Endothelial cell of umbilical vein (primary cell): ENCODE data around the gene HES7. TPM values are rescaled to one million over a fixed set of nuclear protein-coding genes. Genes with fewer than 3 reads are reported as not detected.

Source experiments
- BruUV-seq: library from RNA; stranded (reverse); fragments of 400-500 nt; replicated peaks from 2 replicates; lab custom pipeline; 2021; lab: Mats Ljungman, UMichigan
- CTCF ChIA-PET: fragments of 300-600, 350-600 bp; sonication (Branson Sonifier 250); formaldehyde crosslinking; loops from one replicate; lab custom pipeline; 2021; ENCODE audit warnings: antibody characterized with exemption, inconsistent platforms; lab: Charles Lee
- POLR2A ChIA-PET: fragments of 300-600, 350-600 bp; sonication (Branson Sonifier 250); formaldehyde crosslinking; loops from one replicate; lab custom pipeline; 2021; ENCODE audit warnings: antibody characterized with exemption, inconsistent platforms; lab: Charles Lee
- DNase-seq: peaks from one replicate; pipeline ENCODE4 v3.0.0-alpha.2; 2011; ENCODE audit warnings: low read depth, low spot score
- FAIRE-seq: peaks from 2 replicates; lab custom pipeline; 2011; peaks lifted over from hg19 to GRCh38; lab: Jason Lieb, UNC
- H2AFZ ChIP-seq: 2 replicates; pipeline ENCODE4 v1.6.0; 2012; ENCODE audit warnings: low read depth, low read length, control low read depth, inconsistent platforms
- H3K27ac ChIP-seq: 2 replicates; pipeline ENCODE4 v1.5.1; 2011; ENCODE audit warnings: low read depth, mild to moderate bottlenecking, control low read depth, low read length, moderate library complexity; ENCODE audit not compliant: insufficient read depth
- H3K27me3 ChIP-seq, 2 experiments: 2 replicates each; pipeline versions ENCODE4 v1.6.0 to v1.6.1; 2011; ENCODE audit warnings: low read length in 2 of 2, mixed read lengths in 1 of 2; ENCODE audit not compliant: control insufficient read depth in 2 of 2, insufficient read depth in 2 of 2
- H3K36me3 ChIP-seq, 2 experiments: 2 replicates in 1 of 2; 3 replicates in 1 of 2; pipeline ENCODE4 v1.5.1; 2011; ENCODE audit warnings: low read length in 2 of 2, mild to moderate bottlenecking in 1 of 2, moderate library complexity in 1 of 2; ENCODE audit not compliant: control insufficient read depth in 2 of 2, insufficient read depth in 2 of 2; ENCODE audit errors: extremely low read depth in 1 of 2
- H3K4me1 ChIP-seq: 3 replicates; pipeline ENCODE4 v1.5.1; 2011; ENCODE audit warnings: mild to moderate bottlenecking, low read length; ENCODE audit not compliant: control insufficient read depth, insufficient read depth; ENCODE audit errors: extremely low read depth
- H3K4me2 ChIP-seq: 2 replicates; pipeline ENCODE4 v1.6.1; 2011; ENCODE audit warnings: low read length, control low read depth, mixed read lengths; ENCODE audit not compliant: insufficient read depth
- H3K4me3 ChIP-seq, 3 experiments: fragments of 200-600 bp in 1 of 3; sonication (generic), shearing (Covaris generic) in 1 of 3; replicated peaks in 1 of 3; 2 replicates each; pipeline ENCODE4 v1.5.1; 2011 to 2016; ENCODE audit warnings: control low read depth in 3 of 3, low read length in 3 of 3, mild to moderate bottlenecking in 2 of 3, inconsistent platforms in 1 of 3, low read depth in 1 of 3, moderate library complexity in 1 of 3; ENCODE audit not compliant: insufficient read depth in 1 of 3
- H3K79me2 ChIP-seq: 2 replicates; pipeline ENCODE4 v1.6.0; 2012; ENCODE audit warnings: low read length, inconsistent platforms; ENCODE audit not compliant: control insufficient read depth, insufficient read depth
- H3K9ac ChIP-seq: replicated peaks from 2 replicates; pipeline ENCODE3; 2011; ENCODE audit warnings: low read length, control low read depth; ENCODE audit not compliant: insufficient read depth; ENCODE audit errors: extremely low read depth
- H3K9me1 ChIP-seq: replicated peaks from 3 replicates; pipeline ENCODE4 v1.6.0; 2011; ENCODE audit warnings: mild to moderate bottlenecking, low read length; ENCODE audit not compliant: control insufficient read depth, insufficient read depth; ENCODE audit errors: extremely low read depth
- H3K9me3 ChIP-seq: replicated peaks from 2 replicates; pipeline ENCODE4 v1.5.1; 2012; ENCODE audit warnings: low read length, inconsistent platforms; ENCODE audit not compliant: control insufficient read depth, insufficient read depth
- H4K20me1 ChIP-seq: replicated peaks from 2 replicates; pipeline ENCODE3; 2011; ENCODE audit warnings: mild to moderate bottlenecking, low read length; ENCODE audit not compliant: control insufficient read depth, insufficient read depth; ENCODE audit errors: extremely low read depth
- CTCF ChIP-seq, 2 donors: IDR thresholded peaks; 1 replicate in 1 of 2; 2 replicates in 1 of 2; pipeline ENCODE4 v1.5.1; 2011; ENCODE audit warnings: low read length in 2 of 2, mild to moderate bottlenecking in 2 of 2, moderate library complexity in 2 of 2, control low read depth in 1 of 2, inconsistent platforms in 1 of 2, low read depth in 1 of 2; ENCODE audit not compliant: insufficient read depth in 1 of 2; ENCODE audit errors: extremely low read depth in 1 of 2
- EZH2 ChIP-seq: IDR thresholded peaks from 2 replicates; pipeline ENCODE4 v1.6.1; 2012; ENCODE audit warnings: borderline replicate concordance, low read depth, mild to moderate bottlenecking, moderate library complexity, low read length, inconsistent platforms; ENCODE audit not compliant: severe bottlenecking
- FOS ChIP-seq: IDR thresholded peaks from 2 replicates; pipeline ENCODE4 v1.6.1; 2011; ENCODE audit warnings: mild to moderate bottlenecking, low read length, moderate library complexity, borderline replicate concordance; ENCODE audit not compliant: insufficient read depth
- GATA2 ChIP-seq: IDR thresholded peaks from 2 replicates; pipeline ENCODE4 v1.7.0; 2011; ENCODE audit warnings: low read depth, mild to moderate bottlenecking, moderate library complexity, mixed read lengths, low read length; ENCODE audit not compliant: insufficient read length, insufficient read depth
- JUN ChIP-seq: IDR thresholded peaks from 2 replicates; pipeline ENCODE4 v1.6.1; 2011; ENCODE audit warnings: borderline replicate concordance, low read depth; ENCODE audit not compliant: insufficient read length, insufficient read depth
- MAX ChIP-seq: IDR thresholded peaks from 2 replicates; pipeline ENCODE4 v1.6.1; 2011; ENCODE audit not compliant: insufficient read depth, insufficient read length
- MYC ChIP-seq: IDR thresholded peaks from one replicate; pipeline ENCODE4 v1.6.1; 2011; ENCODE audit warnings: mild to moderate bottlenecking, low read depth, low read length
- POLR2A ChIP-seq: IDR thresholded peaks from 2 replicates; pipeline ENCODE4 v1.6.1; 2012; ENCODE audit warnings: low read depth, mild to moderate bottlenecking, control low read depth, low read length
- POLR2AphosphoS5 ChIP-seq: IDR thresholded peaks from 2 replicates; pipeline ENCODE4 v1.6.1; 2012; ENCODE audit warnings: low read depth, mild to moderate bottlenecking, control low read depth, low read length, moderate library complexity; ENCODE audit not compliant: insufficient read depth
- dilution Hi-C: fragments of 300-500 bp; cut with MboI; formaldehyde crosslinking; loops from one replicate; pipeline ENCODE4 v1.15.0; 2019; ENCODE audit warnings: low sequenced_read_pairs; ENCODE audit not compliant: extremely low pct_ligation_motif_present
- intact Hi-C: fragments of 100-400 bp; cut with micrococcal nuclease; formaldehyde crosslinking; loops from one replicate; pipeline ENCODE4 v1.10.0; 2022
- polyA plus RNA-seq, 4 experiments: library from polyadenylated mRNA; depleted of rRNA in 3 of 4; stranded (reverse) in 3 of 4; unstranded in 1 of 4; fragments of >200 nt; gene quantifications; 2 replicates each; pipeline versions ENCODE4 v1.2.1 to v1.2.3, GENCODE V29; 2011 to 2012; ENCODE audit warnings: missing spikeins in 1 of 4
- total RNA-seq: library from RNA; stranded (reverse); gene quantifications from 2 replicates; pipeline ENCODE4 v1.2.3, GENCODE V29; 2021

The HES7 gene
- total and polyA plus RNA-seq, 2 donors (not counting 3 experiments of a cell fraction or from before 2014, with no cell fraction given): 0.19 to 0.51 TPM

- no TSS peak for BruUV-seq
- CTCF ChIA-PET: interaction anchor here (0.6 to 6.8 kb wide), 15 partner anchors 14 to 336 kb away, joined by 3 to 51 read pairs (median 6); partner anchors contain the start of gene BORCS6
- no peak for FAIRE-seq
- dilution Hi-C loops: no loop called here
- H2AFZ ChIP-seq: peak within 1 kb of the TSS; percentile 8
- peak within 1 kb of the TSS; percentile 10 for H3K27ac ChIP-seq
- peak within 1 kb of the TSS; percentile 49 to 88 (median 79) for H3K4me3 ChIP-seq
- peaks cover 23% of the 10 kb centered on the region for H3K4me1 ChIP-seq
- H3K9me1 ChIP-seq: no peaks in the 10 kb centered on the region
- intact Hi-C loops: loop anchor here (1.0 kb wide), 4 partner anchors 24 to 231 kb away; no protein-coding TSS in a partner anchor
- H3K27me3 ChIP-seq: peaks cover 30% of the 10 kb centered on the region in 2 experiments
- peak within 1 kb of the TSS; percentile 54 for H3K9ac ChIP-seq
- peak within 1 kb of the TSS; percentile 54 for H3K4me2 ChIP-seq
- H3K9me3 ChIP-seq: no peaks in the 10 kb centered on the region
- peak; percentile 40 for DNase-seq
- POLR2A ChIA-PET: interaction anchor here (1.0 to 2.7 kb wide), 2 partner anchors 55 to 103 kb away, joined by 3 to 16 read pairs; no protein-coding TSS in a partner anchor
- no peaks in the 10 kb centered on the region for H3K36me3 ChIP-seq
- H4K20me1 ChIP-seq: peaks cover 3% of the 10 kb centered on the region
- TF ChIP-seq FOS (peak; percentile 22), MYC (no peak), CTCF (IDR thresholded peaks at IDR 0.05; ENCODE audit: extremely low read depth in 1 of 2, insufficient read depth in 1 of 2, low read depth in 1 of 2, low read length in 2 of 2) (no peak), GATA2 (peak; percentile 53), EZH2 (no peak), JUN (no peak), POLR2AphosphoS5 (no peak), MAX (peak; percentile 32), POLR2A (no peak)
- no peaks in the 10 kb centered on the region for H3K79me2 ChIP-seq
These were observed 5.7 kb downstream of the HES7 start, which contains the start of gene ALOXE3 for GRCh38 chr17:8117980-8118768. TSS of gene ALOXE3 (minus strand) at chr17:8118514. CDS start at chr17:8117990, 524 bp downstream.
